GM12878 (cell line): Measurements from ENCODE around the gene SEPTIN11. TPM values are rescaled to one million over a fixed set of nuclear protein-coding genes. Genes with fewer than 3 reads are reported as not detected.

Experiments used
- ATAC-seq: fragments of 200-7000 bp; cut with Tn5 transposase; 3 replicates; pipeline ENCODE4 v1.9.1; 2020; ENCODE audit warnings: mild to moderate bottlenecking, moderate library complexity
- BruUV-seq: library from RNA; stranded (reverse); fragments of 400-500 nt; replicated peaks from 2 replicates; lab custom pipeline; 2021; lab: Mats Ljungman, UMichigan
- CTCF ChIA-PET: fragments of 300-600 bp; sonication (Branson Sonifier 250); formaldehyde crosslinking; extraction: SDS; loops from one replicate; lab custom pipeline; 2021; ENCODE audit warnings: inconsistent platforms; lab: Yijun Ruan, JAX
- POLR2A ChIA-PET: fragments of 350-600 bp; formaldehyde crosslinking; extraction: SDS; loops from one replicate; lab custom pipeline; 2021; ENCODE audit warnings: inconsistent platforms; lab: Charles Lee
- RAD21 ChIA-PET: fragments of 300-600 bp; sonication (Branson Sonifier 250); formaldehyde crosslinking; loops from one replicate; lab custom pipeline; 2023; ENCODE audit warnings: antibody characterized with exemption; ENCODE audit not compliant: unreplicated experiment; lab: Charles Lee
- SMC1A ChIA-PET: fragments of 300-600 bp; sonication (Branson Sonifier 250); formaldehyde crosslinking; loops from one replicate; lab custom pipeline; 2023; ENCODE audit not compliant: unreplicated experiment, uncharacterized antibody; lab: Charles Lee
- DNase-seq: peaks from one replicate; pipeline ENCODE4 v3.0.0-alpha.2; 2011; ENCODE audit warnings: low read depth, low spot score
- FAIRE-seq: peaks from 3 replicates; lab custom pipeline; 2011; peaks lifted over from hg19 to GRCh38; lab: Jason Lieb, UNC
- H2AFZ ChIP-seq: 2 replicates; pipeline ENCODE4 v1.6.0; 2011; ENCODE audit warnings: low read depth, low read length, control low read depth; ENCODE audit not compliant: control insufficient read depth
- H3K27ac ChIP-seq: 2 replicates; pipeline ENCODE4 v1.5.1; 2011; ENCODE audit warnings: control low read depth; ENCODE audit not compliant: control insufficient read depth, insufficient read depth
- H3K27me3 ChIP-seq, 2 experiments: replicated peaks in 1 of 2; 2 replicates each; pipeline versions ENCODE4 v1.6.0 to v1.6.1; 2011; ENCODE audit warnings: low read length in 1 of 2; ENCODE audit not compliant: control insufficient read depth in 2 of 2, insufficient read depth in 2 of 2
- H3K36me3 ChIP-seq, 2 experiments: 2 replicates each; pipeline ENCODE4 v1.5.1; 2011; ENCODE audit warnings: low read length in 1 of 2; ENCODE audit not compliant: control insufficient read depth in 2 of 2, insufficient read depth in 2 of 2
- H3K4me1 ChIP-seq: 2 replicates; pipeline ENCODE4 v1.6.1; 2011; ENCODE audit warnings: mild to moderate bottlenecking, low read length, moderate library complexity, mixed read lengths; ENCODE audit not compliant: control insufficient read depth, insufficient read depth
- H3K4me2 ChIP-seq: 2 replicates; pipeline ENCODE4 v1.6.0; 2011; ENCODE audit warnings: control low read depth; ENCODE audit not compliant: control insufficient read depth, insufficient read depth
- H3K4me3 ChIP-seq: fragments of 200-600 bp; sonication (generic); 2 replicates; pipeline ENCODE4 v1.5.1; 2016
- H3K79me2 ChIP-seq: 2 replicates; pipeline ENCODE4 v1.6.0; 2011; ENCODE audit warnings: low read length; ENCODE audit not compliant: control insufficient read depth, insufficient read depth
- H3K9ac ChIP-seq: 2 replicates; pipeline ENCODE4 v1.8.0; 2011; ENCODE audit warnings: low read length, control low read depth, mixed read lengths; ENCODE audit not compliant: control insufficient read depth, insufficient read depth
- H3K9me3 ChIP-seq: replicated peaks from 3 replicates; pipeline ENCODE4 v1.5.1; 2011; ENCODE audit warnings: mild to moderate bottlenecking, low read length; ENCODE audit not compliant: control insufficient read depth, insufficient read depth
- H4K20me1 ChIP-seq: 2 replicates; pipeline ENCODE4 v1.6.0; 2011; ENCODE audit not compliant: control insufficient read depth, insufficient read depth
- EED ChIP-seq: sonication (generic); IDR thresholded peaks from 2 replicates; pipeline ENCODE4 v1.6.1; 2016; ENCODE audit warnings: antibody characterized with exemption, low read depth
- HDGF ChIP-seq: fragments of 450-650 bp; IDR thresholded peaks from 2 replicates; pipeline ENCODE4 v1.6.1; 2016; ENCODE audit warnings: antibody characterized with exemption
- MYC ChIP-seq: IDR thresholded peaks from 2 replicates; pipeline ENCODE4 v1.6.1; 2011; ENCODE audit warnings: mild to moderate bottlenecking, low read length, moderate library complexity, inconsistent platforms; ENCODE audit not compliant: insufficient read depth, insufficient replicate concordance, insufficient read length, severe bottlenecking
- NFXL1 ChIP-seq: fragments of 450-650 bp; IDR thresholded peaks from 2 replicates; pipeline ENCODE4 v1.6.1; 2017; ENCODE audit warnings: antibody characterized with exemption, mild to moderate bottlenecking, borderline replicate concordance
- NFYB ChIP-seq: IDR thresholded peaks from 2 replicates; pipeline ENCODE4 v1.6.1; 2011; ENCODE audit warnings: low read depth, mild to moderate bottlenecking, low read length, improper control_type of control experiment, moderate library complexity; ENCODE audit not compliant: insufficient read depth
- PRDM15 ChIP-seq: fragments of 450-650 bp; formaldehyde crosslinking; IDR thresholded peaks from 2 replicates; pipeline ENCODE4 v1.4.0; 2020; ENCODE audit warnings: mild to moderate bottlenecking, moderate library complexity
- RELB ChIP-seq: fragments of 450-650 bp; IDR thresholded peaks from 2 replicates; pipeline ENCODE4 v1.6.1; 2017; ENCODE audit warnings: low read depth, mild to moderate bottlenecking, moderate library complexity
- RUNX3 ChIP-seq: IDR thresholded peaks from 2 replicates; pipeline ENCODE4 v1.6.1; 2012; ENCODE audit warnings: low read length, inconsistent platforms
- STAT1 ChIP-seq: fragments of 450-650 bp; conservative IDR thresholded peaks from 2 replicates; pipeline ENCODE4 v1.6.1; 2014; ENCODE audit warnings: antibody characterized with exemption, mild to moderate bottlenecking
- USF2 ChIP-seq: IDR thresholded peaks from 2 replicates; pipeline ENCODE4 v1.6.1; 2011; ENCODE audit warnings: low read depth, low read length, improper control_type of control experiment, borderline replicate concordance
- ZBTB40 ChIP-seq: fragments of 450-650 bp; IDR thresholded peaks from 2 replicates; pipeline ENCODE4 v1.6.1; 2016; ENCODE audit warnings: mild to moderate bottlenecking, moderate library complexity, borderline replicate concordance
- WGBS: methylation state at CpG from one replicate; pipeline ENCODE4 v1.1.6; 2016; ENCODE audit warnings: low lambda C conversion rate; ENCODE audit not compliant: insufficient replicate concordance, insufficient coverage; ENCODE audit errors: missing lambda C conversion rate; 5-methylcytosine and 5-hydroxymethylcytosine counted together
- in situ Hi-C: fragments of 300-500 bp; cut with MboI; formaldehyde crosslinking; loops from 9 replicates; pipeline ENCODE4 v1.14.3; 2018; ENCODE audit warnings: mixed read lengths
- intact Hi-C: fragments of 100-400 bp; cut with micrococcal nuclease; formaldehyde crosslinking; loops from one replicate; pipeline ENCODE4 v1.14.2; 2022; ENCODE audit not compliant: unreplicated experiment
- polyA plus RNA-seq, 11 experiments: library from polyadenylated mRNA; depleted of rRNA in 4 of 11; unstranded in 6 of 11; stranded (reverse) in 5 of 11; fragments of >200 nt; fragmentation: Nextera tagmentation in 4 of 11; fragmentation: Illumina TruSeq in 1 of 11; extraction: Ambion mirVana in 4 of 11; extraction: Trizol in 1 of 11; gene quantifications; 1 replicate in 1 of 11; 2 replicates in 10 of 11; pipeline versions ENCODE4 v1.2.1 to v1.2.3, GENCODE V29; 2011 to 2016; ENCODE audit warnings: inconsistent platforms in 2 of 11, missing spikeins in 2 of 11, low read depth in 1 of 11
- total RNA-seq, 4 experiments: library from RNA; depleted of rRNA in 3 of 4; stranded (reverse); fragments of >200 nt in 3 of 4; fragmentation: Illumina TruSeq in 1 of 4; extraction: Trizol in 1 of 4; gene quantifications; 2 replicates each; pipeline versions ENCODE4 v1.2.1 to v1.2.3, GENCODE V29; 2013 to 2021

Gene SEPTIN11
- total and polyA plus RNA-seq, 10 of the 15 experiments (the other 5 are each of a cell fraction or from before 2014, with no cell fraction given), result 24.7 to 160 (median 91.3) TPM

- Histone ChIP-seq H3K27ac (no peak overlapping the region), H3K4me2 (no peak overlapping the region), H3K4me3 (no peak overlapping the region), H3K27me3 (no peaks in the 10 kb centered on the region; a peak in 1 of 4 replicates), H4K20me1 (no peaks in the 10 kb centered on the region), H3K79me2 (no peaks in the 10 kb centered on the region), H3K9me3 (no peaks in the 10 kb centered on the region; the same call in 2 of the 3 replicates), H3K36me3 (no peaks in the 10 kb centered on the region), H3K9ac (no peak overlapping the region), H2AFZ (no peak overlapping the region), H3K4me1 (no peaks in the 10 kb centered on the region)
- intact Hi-C loops, result no loop called here
- ChIA-PET POLR2A (no interaction called here), SMC1A (interaction anchor here (1.1 kb wide), 1 partner anchor 135 kb away, joined by 3 read pairs; no protein-coding TSS in a partner anchor), CTCF (interaction anchor here (0.6 kb wide), 1 partner anchor 1515 kb away, joined by 5 read pairs; no protein-coding TSS in a partner anchor), RAD21 (no interaction called here)
- FAIRE-seq (no peak), DNase-seq (no peak), ATAC-seq (no peak)
- 100% methylated on average over 1 of the region's 1 CpG for WGBS
- in situ Hi-C loops, result no loop called here
- no TSS peak for BruUV-seq
- no peak for TF ChIP-seq RUNX3
- TF ChIP-seq USF2, result no peak
- no peak for TF ChIP-seq EED
- no peak for TF ChIP-seq MYC
- TF ChIP-seq ZBTB40, result no peak
- no peak for TF ChIP-seq RELB
- TF ChIP-seq PRDM15 (CRISPR knock-in tag), result no peak
- no peak for TF ChIP-seq NFXL1
- TF ChIP-seq NFYB, result no peak
- no peak for TF ChIP-seq STAT1
- TF ChIP-seq HDGF, result no peak
These were observed 39.8 kb upstream of the SEPTIN11 start for GRCh38 chr4:76909711-76910110.
